ENCODE measurements around the gene DCLRE1B. TPM values are rescaled to one million over a fixed set of nuclear protein-coding genes. Genes with fewer than 3 reads are reported as not detected.

The DCLRE1B gene
- total and polyA plus RNA-seq, 2 experiments from 2014 or later, result 5.5 to 5.6 TPM

DNA sequence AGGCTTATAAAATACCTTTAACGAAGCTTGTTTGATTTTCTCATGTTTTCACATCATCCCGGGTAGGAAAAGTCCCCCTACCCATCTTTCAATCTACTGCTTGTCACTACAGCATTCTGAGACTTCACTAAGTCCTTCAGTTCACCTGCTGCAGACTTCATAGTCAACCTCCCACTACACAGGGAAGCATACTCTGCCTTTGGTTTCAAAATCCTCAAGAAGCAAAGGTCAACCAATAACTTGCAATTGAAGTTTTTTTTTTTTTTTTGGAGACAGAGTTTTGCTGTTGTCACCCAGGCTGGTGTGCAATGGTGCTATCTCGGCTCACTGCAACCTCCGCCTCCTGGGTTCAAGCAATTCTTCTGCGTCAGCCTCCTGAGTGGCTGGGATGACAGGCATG lies 28.9 kb upstream of the DCLRE1B start:
- TF ChIP-seq, protein P1, sequence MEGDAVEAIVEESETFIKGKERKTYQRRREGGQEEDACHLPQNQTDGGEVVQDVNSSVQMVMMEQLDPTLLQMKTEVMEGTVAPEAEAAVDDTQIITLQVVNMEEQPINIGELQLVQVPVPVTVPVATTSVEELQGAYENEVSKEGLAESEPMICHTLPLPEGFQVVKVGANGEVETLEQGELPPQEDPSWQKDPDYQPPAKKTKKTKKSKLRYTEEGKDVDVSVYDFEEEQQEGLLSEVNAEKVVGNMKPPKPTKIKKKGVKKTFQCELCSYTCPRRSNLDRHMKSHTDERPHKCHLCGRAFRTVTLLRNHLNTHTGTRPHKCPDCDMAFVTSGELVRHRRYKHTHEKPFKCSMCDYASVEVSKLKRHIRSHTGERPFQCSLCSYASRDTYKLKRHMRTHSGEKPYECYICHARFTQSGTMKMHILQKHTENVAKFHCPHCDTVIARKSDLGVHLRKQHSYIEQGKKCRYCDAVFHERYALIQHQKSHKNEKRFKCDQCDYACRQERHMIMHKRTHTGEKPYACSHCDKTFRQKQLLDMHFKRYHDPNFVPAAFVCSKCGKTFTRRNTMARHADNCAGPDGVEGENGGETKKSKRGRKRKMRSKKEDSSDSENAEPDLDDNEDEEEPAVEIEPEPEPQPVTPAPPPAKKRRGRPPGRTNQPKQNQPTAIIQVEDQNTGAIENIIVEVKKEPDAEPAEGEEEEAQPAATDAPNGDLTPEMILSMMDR (IDR thresholded peaks at IDR 0.05; ENCODE audit: low read depth, low read length), result no peak
- peaks cover 5% of the 10 kb centered on the region for H3K4me1 ChIP-seq (ENCODE audit: low read depth)

DNA sequence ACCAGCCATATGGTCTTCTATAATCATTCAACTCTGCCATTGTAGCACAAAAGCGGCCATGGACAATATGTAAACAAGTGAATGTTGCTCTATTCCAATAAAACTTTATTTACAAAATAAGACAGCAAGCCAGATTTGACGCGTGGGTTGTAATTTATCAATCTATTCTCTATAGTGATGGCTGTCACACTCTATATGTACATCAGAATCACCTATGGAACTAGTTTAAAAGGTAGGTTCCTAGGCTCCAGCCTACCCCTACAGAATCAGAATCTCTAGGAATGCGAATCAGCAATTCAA lies 25.4 kb upstream of the DCLRE1B start:
- TF ChIP-seq, protein P1 (IDR thresholded peaks at IDR 0.05; ENCODE audit: low read depth, low read length), result no peak
- H3K4me1 ChIP-seq (ENCODE audit: low read depth), result peaks cover 5% of the 10 kb centered on the region
- H3K27ac ChIP-seq, result no peak overlapping the region
- no peaks in the 10 kb centered on the region for H3K27me3 ChIP-seq
- H3K36me3 ChIP-seq, result no peaks in the 10 kb centered on the region
- no peak overlapping the region for H3K4me3 ChIP-seq
- no peak for DNase-seq (ENCODE audit: low read depth in 1 of 2, low spot score in 1 of 2)
- no peaks in the 10 kb centered on the region for H3K9me3 ChIP-seq (ENCODE audit: low read depth)

More for the DNA sequence above, 28.9 kb upstream of the DCLRE1B start:
- Histone ChIP-seq H3K27ac (no peak overlapping the region), H3K9me3 (ENCODE audit: low read depth) (no peaks in the 10 kb centered on the region), H3K4me3 (no peak overlapping the region), H3K27me3 (no peaks in the 10 kb centered on the region), H3K36me3 (no peaks in the 10 kb centered on the region)
- DNase-seq (ENCODE audit: low read depth in 1 of 2, low spot score in 1 of 2), result no peak

DNA sequence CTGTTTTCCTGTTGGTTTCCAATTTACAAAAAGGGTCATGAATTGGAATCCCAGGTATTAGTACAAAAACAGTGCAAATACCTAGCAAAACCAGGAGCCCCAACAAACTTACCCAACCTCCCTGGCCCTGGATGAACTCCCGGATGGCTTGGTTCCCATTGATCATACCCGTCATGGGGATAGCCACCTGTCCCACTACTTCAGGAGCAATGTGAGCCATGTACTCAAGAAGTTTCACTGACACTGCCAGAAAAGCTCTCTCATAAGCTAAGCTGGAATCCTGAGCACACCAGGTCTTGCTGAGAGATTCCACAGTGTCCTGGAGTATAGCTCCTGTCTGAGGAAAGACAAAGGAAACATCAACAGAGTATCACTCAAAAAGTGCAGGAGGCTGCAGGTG lies 23.5 kb upstream of the DCLRE1B start:
- no peak for DNase-seq (ENCODE audit: low read depth in 1 of 2, low spot score in 1 of 2)
- Histone ChIP-seq H3K9me3 (ENCODE audit: low read depth) (no peaks in the 10 kb centered on the region), H3K27ac (no peak overlapping the region), H3K4me1 (ENCODE audit: low read depth) (peaks cover 5% of the 10 kb centered on the region), H3K36me3 (no peaks in the 10 kb centered on the region), H3K27me3 (no peaks in the 10 kb centered on the region), H3K4me3 (no peak overlapping the region)
- TF ChIP-seq, protein P1 (IDR thresholded peaks at IDR 0.05; ENCODE audit: low read depth, low read length), result no peak

DNA sequence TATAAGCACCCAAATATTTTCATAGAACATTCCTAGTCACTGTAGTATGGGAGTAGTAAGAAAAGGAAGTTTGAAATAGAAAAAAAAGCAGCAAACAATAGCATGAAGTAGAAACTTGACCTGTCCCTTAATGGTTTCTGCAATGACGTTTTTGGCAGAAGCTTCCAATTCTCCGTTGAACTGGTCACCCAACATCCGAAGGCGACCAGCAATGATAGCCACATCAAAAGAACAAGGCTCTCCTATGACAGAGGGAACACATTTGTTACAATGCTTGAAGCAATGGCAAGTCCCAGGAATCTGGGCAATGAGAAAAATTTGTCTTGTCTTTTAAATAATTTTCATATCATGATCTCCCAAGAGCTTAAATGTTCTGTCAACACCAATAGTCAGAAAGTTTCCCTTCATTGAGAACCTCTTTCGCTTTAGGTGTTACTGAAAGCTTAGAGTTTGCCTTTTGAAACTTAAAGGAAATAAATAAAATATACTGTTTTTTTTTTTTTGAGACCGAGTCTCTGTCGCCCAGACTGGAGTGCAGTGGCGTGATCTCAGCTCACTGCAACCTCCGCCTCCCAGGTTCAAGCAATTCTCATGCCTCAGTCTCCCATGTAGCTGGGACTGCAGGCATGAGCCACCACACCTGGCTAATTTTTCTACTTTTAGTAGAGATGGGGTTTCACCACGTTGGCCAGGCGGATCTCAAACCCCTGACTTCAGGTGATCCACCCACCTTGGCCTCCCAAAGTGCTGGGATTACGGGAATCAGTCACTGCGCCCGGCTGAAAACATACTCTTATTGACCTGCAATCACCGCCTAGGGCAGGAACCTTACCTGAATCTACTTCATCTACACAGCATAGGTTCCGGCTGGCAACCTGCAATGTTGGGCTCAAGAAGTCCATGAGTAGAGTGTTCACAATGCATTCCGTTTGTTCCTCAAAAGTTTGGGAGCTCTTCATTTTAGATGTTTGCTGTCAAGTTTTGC lies 18.4 kb upstream of the DCLRE1B start:
- H3K4me3 ChIP-seq, result no peak overlapping the region
- H3K27ac ChIP-seq, result no peak overlapping the region
- H3K36me3 ChIP-seq, result no peaks in the 10 kb centered on the region
- no peaks in the 10 kb centered on the region for H3K27me3 ChIP-seq
- DNase-seq (ENCODE audit: low read depth in 1 of 2, low spot score in 1 of 2), result no peak
- TF ChIP-seq, protein P1 (IDR thresholded peaks at IDR 0.05; ENCODE audit: low read depth, low read length), result no peak
- H3K4me1 ChIP-seq (ENCODE audit: low read depth), result no peaks in the 10 kb centered on the region
- no peaks in the 10 kb centered on the region for H3K9me3 ChIP-seq (ENCODE audit: low read depth)

DNA sequence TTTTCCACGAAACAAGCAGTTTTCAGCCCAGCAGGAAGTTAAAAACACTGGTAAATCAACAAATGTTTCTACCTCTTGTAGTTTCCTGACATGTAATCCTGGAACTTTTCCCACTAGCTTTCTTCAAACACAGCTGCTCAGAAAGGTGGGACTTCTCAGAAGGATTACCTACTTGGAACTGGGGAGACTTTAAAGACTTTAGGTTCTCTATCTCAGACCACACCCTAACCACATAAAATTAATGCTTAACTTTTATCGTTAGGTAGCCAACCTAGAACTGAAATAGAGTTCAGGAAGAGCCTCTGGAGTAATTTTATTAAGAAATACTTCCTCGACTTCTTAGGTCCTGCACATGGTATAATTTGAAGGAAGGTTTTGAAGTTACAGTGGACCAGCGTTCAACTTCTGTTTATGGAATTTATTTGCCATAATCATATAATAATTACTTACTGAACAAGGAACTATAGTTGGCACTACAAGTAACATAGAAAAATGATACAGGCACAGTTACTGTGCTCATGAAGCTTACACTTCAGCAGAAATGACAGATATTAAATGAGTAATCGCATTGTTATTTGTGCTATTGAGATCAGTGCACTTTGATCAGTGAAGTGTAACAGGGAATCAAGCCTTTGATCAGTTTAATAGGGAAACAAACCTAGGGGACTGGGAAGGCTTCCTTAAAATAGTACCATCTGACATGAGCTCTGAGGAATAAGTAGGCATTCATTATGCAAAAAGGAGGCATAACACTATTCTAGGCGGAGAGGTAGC lies 17.5 kb upstream of the DCLRE1B start, which contains the start of gene BCL2L15:
BCL2L15 (minus strand) TSS at position 180 of the 774 bp plus-strand sequence. CDS start 206 bp downstream, outside the sequence.
- Histone ChIP-seq H3K27ac (no peak within 1 kb of the TSS), H3K4me1 (ENCODE audit: low read depth) (no peaks in the 10 kb centered on the region), H3K4me3 (no peak within 1 kb of the TSS), H3K27me3 (no peaks in the 10 kb centered on the region), H3K9me3 (ENCODE audit: low read depth) (no peaks in the 10 kb centered on the region), H3K36me3 (no peaks in the 10 kb centered on the region)
- DNase-seq (ENCODE audit: low read depth in 1 of 2, low spot score in 1 of 2), result no peak
- TF ChIP-seq, protein P1 (IDR thresholded peaks at IDR 0.05; ENCODE audit: low read depth, low read length), result no peak
